HEK293 (cell line): ENCODE results near the gene HS6ST3.

Experiments
- CTCF ChIA-PET: fragments of 350-600 bp; formaldehyde crosslinking; extraction: SDS; loops from one replicate; lab custom pipeline; 2021; ENCODE audit warnings: antibody characterized with exemption; lab: Yijun Ruan, JAX
- POLR2A ChIA-PET: fragments of 300-600 bp; formaldehyde crosslinking; extraction: SDS; loops from one replicate; lab custom pipeline; 2020; ENCODE audit warnings: antibody characterized with exemption, inconsistent platforms; lab: Yijun Ruan, JAX
- H3K27ac ChIP-seq: fragments of 200-500 bp; sonication (Bioruptor generic); 2 replicates; pipeline ENCODE4 v1.5.1; 2014; ENCODE audit warnings: low read depth, low read length, control low read depth, inconsistent platforms; ENCODE audit errors: extremely low read depth
- H3K36me3 ChIP-seq, 2 experiments: fragments of 200-500 bp in 1 of 2; sonication (Bioruptor generic) in 1 of 2; 1 replicate in 1 of 2; 2 replicates in 1 of 2; pipeline ENCODE4 v1.5.1; 2014 to 2017; ENCODE audit warnings: inconsistent platforms in 2 of 2, low read length in 2 of 2; ENCODE audit not compliant: control insufficient read depth in 2 of 2, insufficient read depth in 1 of 2
- H3K4me1 ChIP-seq: fragments of 200-500 bp; sonication (Bioruptor generic); 2 replicates; pipeline ENCODE4 v1.5.1; 2014; ENCODE audit warnings: mild to moderate bottlenecking, low read length, inconsistent platforms; ENCODE audit not compliant: control insufficient read depth, insufficient read depth
- H3K4me3 ChIP-seq: 2 replicates; pipeline ENCODE4 v1.5.1; 2011; ENCODE audit warnings: low read depth, mild to moderate bottlenecking, control low read depth, low read length, moderate library complexity
- H3K9me3 ChIP-seq: fragments of 200-500 bp; sonication (Bioruptor generic); 2 replicates; pipeline ENCODE4 v1.5.1; 2014; ENCODE audit warnings: low read depth, low read length, inconsistent platforms; ENCODE audit not compliant: control insufficient read depth, insufficient read depth
- BCL11A ChIP-seq: fragments of 450-650 bp; formaldehyde crosslinking; IDR thresholded peaks from 2 replicates; pipeline ENCODE4 v1.5.1; 2016; ENCODE audit warnings: low read depth, missing biosample characterization, missing genetic modification characterization
- GLI4 ChIP-seq: fragments of 450-650 bp; formaldehyde crosslinking; IDR thresholded peaks from 2 replicates; pipeline ENCODE4 v1.5.1; 2016; ENCODE audit warnings: missing biosample characterization, missing genetic modification characterization
- MZF1 ChIP-seq: fragments of 450-650 bp; formaldehyde crosslinking; IDR thresholded peaks from 2 replicates; pipeline ENCODE4 v1.5.1; 2017; ENCODE audit warnings: missing biosample characterization, missing genetic modification characterization, borderline replicate concordance
- PRDM4 ChIP-seq: fragments of 450-650 bp; formaldehyde crosslinking; IDR thresholded peaks from 2 replicates; pipeline ENCODE4 v1.5.1; 2017; ENCODE audit warnings: missing biosample characterization, missing genetic modification characterization
- ZBTB6 ChIP-seq: fragments of 450-650 bp; formaldehyde crosslinking; IDR thresholded peaks from 2 replicates; pipeline ENCODE4 v1.5.1; 2017; ENCODE audit warnings: missing biosample characterization, missing genetic modification characterization
- ZFP69B ChIP-seq: fragments of 450-650 bp; formaldehyde crosslinking; IDR thresholded peaks from 2 replicates; pipeline ENCODE4 v1.5.1; 2016; ENCODE audit warnings: missing biosample characterization, missing genetic modification characterization
- ZNF121 ChIP-seq: fragments of 450-650 bp; formaldehyde crosslinking; IDR thresholded peaks from 2 replicates; pipeline ENCODE4 v1.5.1; 2016; ENCODE audit warnings: missing biosample characterization, missing genetic modification characterization
- ZNF146 ChIP-seq: fragments of 450-650 bp; formaldehyde crosslinking; IDR thresholded peaks from 2 replicates; pipeline ENCODE4 v1.5.1; 2016; ENCODE audit warnings: missing biosample characterization, missing genetic modification characterization
- ZNF16 ChIP-seq: fragments of 450-650 bp; formaldehyde crosslinking; IDR thresholded peaks from 2 replicates; pipeline ENCODE4 v1.5.1; 2016; ENCODE audit warnings: low read depth, missing biosample characterization, missing genetic modification characterization
- ZNF248 ChIP-seq: fragments of 450-650 bp; formaldehyde crosslinking; IDR thresholded peaks from 2 replicates; pipeline ENCODE4 v1.5.1; 2017; ENCODE audit warnings: missing biosample characterization, missing genetic modification characterization
- ZNF280D ChIP-seq: fragments of 450-650 bp; formaldehyde crosslinking; IDR thresholded peaks from 2 replicates; pipeline ENCODE4 v1.5.1; 2016; ENCODE audit warnings: missing biosample characterization, missing genetic modification characterization
- ZNF416 ChIP-seq: fragments of 450-650 bp; formaldehyde crosslinking; IDR thresholded peaks from 2 replicates; pipeline ENCODE4 v1.5.1; 2016; ENCODE audit warnings: missing biosample characterization, missing genetic modification characterization
- ZNF426 ChIP-seq: fragments of 450-650 bp; formaldehyde crosslinking; IDR thresholded peaks from 2 replicates; pipeline ENCODE4 v1.5.1; 2017; ENCODE audit warnings: missing biosample characterization, missing genetic modification characterization, mild to moderate bottlenecking, inconsistent platforms, moderate library complexity
- ZNF510 ChIP-seq: fragments of 450-650 bp; formaldehyde crosslinking; IDR thresholded peaks from 2 replicates; pipeline ENCODE4 v1.5.1; 2018; ENCODE audit warnings: mild to moderate bottlenecking, missing genetic modification characterization, missing biosample characterization; ENCODE audit not compliant: insufficient replicate concordance
- ZNF548 ChIP-seq: fragments of 450-650 bp; formaldehyde crosslinking; IDR thresholded peaks from 2 replicates; pipeline ENCODE4 v1.5.1; 2016; ENCODE audit warnings: missing biosample characterization, missing genetic modification characterization
- ZNF624 ChIP-seq: fragments of 450-650 bp; formaldehyde crosslinking; IDR thresholded peaks from 2 replicates; pipeline ENCODE4 v1.5.1; 2017; ENCODE audit warnings: missing biosample characterization, missing genetic modification characterization
- ZNF645 ChIP-seq: fragments of 450-650 bp; formaldehyde crosslinking; IDR thresholded peaks from 2 replicates; pipeline ENCODE4; 2016; ENCODE audit warnings: missing biosample characterization, missing genetic modification characterization
- ZNF658 ChIP-seq: fragments of 450-650 bp; formaldehyde crosslinking; IDR thresholded peaks from 2 replicates; pipeline ENCODE4; 2016; ENCODE audit warnings: missing biosample characterization, missing genetic modification characterization
- ZNF677 ChIP-seq: fragments of 450-650 bp; IDR thresholded peaks from 2 replicates; pipeline ENCODE4 v1.5.0; 2018; ENCODE audit warnings: missing biosample characterization, mild to moderate bottlenecking, missing genetic modification characterization, moderate library complexity
- ZNF76 ChIP-seq: fragments of 450-650 bp; formaldehyde crosslinking; IDR thresholded peaks from 2 replicates; pipeline ENCODE4; 2016; ENCODE audit warnings: low read depth, missing biosample characterization, missing genetic modification characterization, borderline replicate concordance
- ZNF768 ChIP-seq: fragments of 450-650 bp; formaldehyde crosslinking; IDR thresholded peaks from 2 replicates; pipeline ENCODE4 v1.5.1; 2018; ENCODE audit warnings: missing biosample characterization, mild to moderate bottlenecking, missing genetic modification characterization
- ZNF785 ChIP-seq: fragments of 450-650 bp; formaldehyde crosslinking; IDR thresholded peaks from 2 replicates; pipeline ENCODE4 v1.5.1; 2016; ENCODE audit warnings: missing biosample characterization, missing genetic modification characterization
- ZSCAN18 ChIP-seq: fragments of 450-650 bp; formaldehyde crosslinking; IDR thresholded peaks from 2 replicates; pipeline ENCODE4 v1.5.1; 2016; ENCODE audit warnings: missing biosample characterization, missing genetic modification characterization

The HS6ST3 gene

GRCh38 chr13:96678801-96679200, 588.9 kb downstream of the HS6ST3 start (continued):
- TF ChIP-seq ZBTB6 = no peak
- TF ChIP-seq ZNF121 (tag by site-specific recombination) = no peak
- no peak for TF ChIP-seq BCL11A (tag by site-specific recombination)
- no peak for TF ChIP-seq MZF1 (tag by site-specific recombination)
- no peak for TF ChIP-seq GLI4 (tag by site-specific recombination)
- no peak for TF ChIP-seq ZNF16 (tag by site-specific recombination)

GRCh38 chr13:96680898-96681297, 591.0 kb downstream of the HS6ST3 start:
- POLR2A ChIA-PET = no interaction called here
- no peak for TF ChIP-seq ZNF548 (tag by site-specific recombination)
- no peak for TF ChIP-seq ZNF645 (tag by site-specific recombination)
- TF ChIP-seq ZNF677 (tag by site-specific recombination) = peak; percentile 91
- TF ChIP-seq ZNF248 = no peak
- no peak for TF ChIP-seq ZNF280D (tag by site-specific recombination)
- TF ChIP-seq ZNF785 (tag by site-specific recombination) = no peak
- Histone ChIP-seq H3K4me3 (no peak overlapping the region), H3K4me1 (peaks cover 2% of the 10 kb centered on the region; the same call in 1 of the 2 replicates), H3K27ac (no peak overlapping the region), H3K9me3 (no peaks in the 10 kb centered on the region), H3K36me3 (no peaks in the 10 kb centered on the region)
- CTCF ChIA-PET = no interaction called here

GRCh38 chr13:96681766-96682165, 591.9 kb downstream of the HS6ST3 start:
- CTCF ChIA-PET = no interaction called here
- TF ChIP-seq ZSCAN18 (tag by site-specific recombination) (no peak), ZNF768 (tag by site-specific recombination) (no peak), ZFP69B (tag by site-specific recombination) (no peak), ZNF146 (tag by site-specific recombination) (no peak), ZNF76 (tag by site-specific recombination) (no peak), ZNF658 (tag by site-specific recombination) (no peak), ZNF416 (tag by site-specific recombination) (no peak), PRDM4 (tag by site-specific recombination) (no peak), ZNF624 (tag by site-specific recombination) (no peak), ZNF510 (tag by site-specific recombination) (no peak), ZNF426 (tag by site-specific recombination) (no peak)
- TF ChIP-seq, all 188 proteins: peak for 0
- H3K36me3 ChIP-seq = no peaks in the 10 kb centered on the region
- no peak overlapping the region for H3K27ac ChIP-seq
- H3K4me3 ChIP-seq = no peak overlapping the region
- peaks cover 2% of the 10 kb centered on the region; the same call in 1 of the 2 replicates for H3K4me1 ChIP-seq
- H3K9me3 ChIP-seq = no peaks in the 10 kb centered on the region
- POLR2A ChIA-PET = no interaction called here
